Peyer's patch (tissue), 4 donors: ENCODE data around the gene SMO. TPM values are rescaled to one million over a fixed set of nuclear protein-coding genes. Genes with fewer than 3 reads are reported as not detected.
"Not testable (repeated sequence)": the region's sequence is repeated elsewhere in the genome, so short reads cannot be mapped to it uniquely, and the experiment has no call there.

Experiments
- DNase-seq, 3 donors: peaks; one replicate each; pipeline ENCODE4 v3.0.0-alpha.2; 2017 to 2019
- H3K27ac ChIP-seq, 4 donors: fragments of 200-600 bp; sonication (generic); one replicate each; pipeline ENCODE4 v1.5.1; 2016 to 2019
- H3K27me3 ChIP-seq, 2 donors: fragments of 200-600 bp; sonication (generic); one replicate each; pipeline ENCODE4 v1.5.1; 2019
- H3K36me3 ChIP-seq, 3 donors: fragments of 200-600 bp; sonication (generic); one replicate each; pipeline ENCODE4 v1.5.1; 2016 to 2019
- H3K4me1 ChIP-seq, 4 donors: fragments of 200-600 bp; sonication (generic); one replicate each; pipeline ENCODE4 v1.5.1; 2016 to 2019
- H3K4me3 ChIP-seq, 4 donors: fragments of 200-600 bp; sonication (generic); 1 replicate in 3 of 4; 2 replicates in 1 of 4; pipeline ENCODE4 v1.5.1; 2016 to 2019; ENCODE audit warnings: mild to moderate bottlenecking in 1 of 4
- H3K9me3 ChIP-seq, 4 donors: fragments of 200-600 bp; sonication (generic); one replicate each; pipeline ENCODE4 v1.5.1; 2016 to 2019; ENCODE audit warnings: mild to moderate bottlenecking in 1 of 4
- POLR2A ChIP-seq, 2 donors: fragments of 450-650 bp; IDR thresholded peaks; one replicate each; pipeline ENCODE4 v1.5.1; 2017; ENCODE audit warnings: antibody characterized with exemption in 2 of 2, mild to moderate bottlenecking in 2 of 2, moderate library complexity in 2 of 2
- total RNA-seq, 4 donors: library from RNA; depleted of rRNA; stranded (reverse); fragments of >200 nt; gene quantifications; one replicate each; pipeline ENCODE4 v1.1.0, GENCODE V29; 2016
- TF ChIP-seq, protein P1 (sequence below), 6 experiments: fragments of 450-650 bp in 4 of 6; fragments of 200-600 bp in 2 of 6; sonication (generic) in 1 of 6; IDR thresholded peaks; one replicate each; pipeline ENCODE4 v1.5.1; 2017 to 2019; ENCODE audit warnings: antibody characterized with exemption in 6 of 6, mild to moderate bottlenecking in 3 of 6, moderate library complexity in 1 of 6

SMO gene
- total RNA-seq, 4 donors from 2014 or later, result 0.70 to 14.9 (median 2.2) TPM

DNA sequence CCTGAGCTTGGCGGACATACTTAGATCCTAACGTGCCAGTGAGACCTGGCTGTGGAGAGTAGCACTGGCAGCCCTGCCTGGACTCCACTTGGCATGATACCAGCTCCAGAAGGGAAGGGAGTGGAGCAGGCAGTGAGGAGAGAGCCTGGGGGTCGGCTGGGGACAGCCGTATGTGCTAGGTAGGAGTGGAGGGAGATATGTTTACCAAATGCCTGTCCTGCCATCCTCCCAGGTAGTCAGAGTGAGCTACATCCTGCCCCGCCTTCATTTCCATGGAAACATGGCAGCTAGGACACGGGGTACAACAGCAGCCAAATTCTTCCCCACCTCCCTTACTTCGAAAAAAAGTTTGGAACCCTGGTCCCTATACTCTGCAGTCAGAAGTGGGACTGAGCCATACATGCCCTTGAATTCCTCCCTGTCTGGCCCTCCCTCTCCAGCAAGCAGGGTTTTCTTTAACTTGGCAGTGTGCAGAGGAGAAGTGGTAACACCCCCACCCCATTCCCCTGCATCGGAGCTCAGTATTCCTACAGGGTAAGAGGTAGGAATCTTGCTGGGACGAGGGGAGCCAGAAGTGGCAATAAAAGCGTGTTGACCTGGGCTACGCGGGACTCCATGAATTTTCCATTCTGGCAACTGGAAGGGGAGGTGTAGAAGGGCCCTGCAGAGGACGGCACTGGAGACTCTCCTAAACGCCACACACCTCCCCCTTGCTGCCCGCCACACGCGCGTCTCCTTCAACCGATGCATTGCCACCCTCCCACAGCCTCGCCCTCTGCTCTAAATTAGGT is 20.0 kb upstream of the SMO start:
- no peaks in the 10 kb centered on the region for H3K36me3 ChIP-seq
- peak overlapping the region in 1 of 4 donors; percentile 56 for H3K4me3 ChIP-seq
- DNase-seq, result no peak
- H3K27me3 ChIP-seq, result no peaks in the 10 kb centered on the region
- peaks cover 0 to 9% (median 4%) of the 10 kb centered on the region in 4 donors for H3K4me1 ChIP-seq
- peak overlapping the region in 2 of 4 donors; percentile 61 to 80 for H3K27ac ChIP-seq
- H3K9me3 ChIP-seq, result no peaks in the 10 kb centered on the region
- TF ChIP-seq, protein P1, sequence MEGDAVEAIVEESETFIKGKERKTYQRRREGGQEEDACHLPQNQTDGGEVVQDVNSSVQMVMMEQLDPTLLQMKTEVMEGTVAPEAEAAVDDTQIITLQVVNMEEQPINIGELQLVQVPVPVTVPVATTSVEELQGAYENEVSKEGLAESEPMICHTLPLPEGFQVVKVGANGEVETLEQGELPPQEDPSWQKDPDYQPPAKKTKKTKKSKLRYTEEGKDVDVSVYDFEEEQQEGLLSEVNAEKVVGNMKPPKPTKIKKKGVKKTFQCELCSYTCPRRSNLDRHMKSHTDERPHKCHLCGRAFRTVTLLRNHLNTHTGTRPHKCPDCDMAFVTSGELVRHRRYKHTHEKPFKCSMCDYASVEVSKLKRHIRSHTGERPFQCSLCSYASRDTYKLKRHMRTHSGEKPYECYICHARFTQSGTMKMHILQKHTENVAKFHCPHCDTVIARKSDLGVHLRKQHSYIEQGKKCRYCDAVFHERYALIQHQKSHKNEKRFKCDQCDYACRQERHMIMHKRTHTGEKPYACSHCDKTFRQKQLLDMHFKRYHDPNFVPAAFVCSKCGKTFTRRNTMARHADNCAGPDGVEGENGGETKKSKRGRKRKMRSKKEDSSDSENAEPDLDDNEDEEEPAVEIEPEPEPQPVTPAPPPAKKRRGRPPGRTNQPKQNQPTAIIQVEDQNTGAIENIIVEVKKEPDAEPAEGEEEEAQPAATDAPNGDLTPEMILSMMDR (IDR thresholded peaks at IDR 0.05), result no peak
- no peak for TF ChIP-seq POLR2A (IDR thresholded peaks at IDR 0.05)

DNA sequence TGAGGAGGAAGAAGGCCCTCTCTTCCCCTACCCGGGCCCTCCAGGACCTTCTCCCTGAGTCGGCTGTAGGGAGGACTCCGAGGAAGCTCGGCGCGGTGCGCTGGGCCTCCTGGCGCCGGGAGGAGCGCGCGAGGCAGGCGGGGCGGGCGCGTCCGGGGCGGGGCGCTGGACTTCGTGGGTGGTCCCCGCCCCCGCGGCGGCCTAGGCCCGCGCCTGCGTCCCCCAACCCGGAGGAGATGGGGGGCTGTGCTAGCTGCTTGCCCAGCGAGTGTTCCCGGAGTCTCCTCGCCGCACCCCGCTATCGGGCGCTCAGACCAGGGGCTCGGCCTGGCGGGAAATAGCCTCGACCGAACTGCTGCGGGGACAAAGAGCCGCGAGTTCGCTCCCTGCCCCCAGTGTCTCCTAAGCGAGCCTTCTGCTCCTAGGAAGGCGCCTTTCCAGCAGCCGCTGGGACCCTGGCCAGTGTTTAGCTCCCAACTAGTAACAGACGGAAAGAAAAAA is 19.2 kb upstream of the SMO start:
- TF ChIP-seq POLR2A (IDR thresholded peaks at IDR 0.05), result no peak
- TF ChIP-seq, protein P1 (IDR thresholded peaks at IDR 0.05), result no peak
- no peaks in the 10 kb centered on the region for H3K36me3 ChIP-seq
- peaks cover 0 to 9% (median 4%) of the 10 kb centered on the region in 4 donors for H3K4me1 ChIP-seq
- peak overlapping the region; percentile 44 to 56 (median 54) for H3K4me3 ChIP-seq
- peak overlapping the region; percentile 50 to 80 (median 60) for H3K27ac ChIP-seq
- H3K27me3 ChIP-seq, result no peaks in the 10 kb centered on the region
- DNase-seq, result peak; percentile 58 to 68 (median 61)
- no peaks in the 10 kb centered on the region for H3K9me3 ChIP-seq

DNA sequence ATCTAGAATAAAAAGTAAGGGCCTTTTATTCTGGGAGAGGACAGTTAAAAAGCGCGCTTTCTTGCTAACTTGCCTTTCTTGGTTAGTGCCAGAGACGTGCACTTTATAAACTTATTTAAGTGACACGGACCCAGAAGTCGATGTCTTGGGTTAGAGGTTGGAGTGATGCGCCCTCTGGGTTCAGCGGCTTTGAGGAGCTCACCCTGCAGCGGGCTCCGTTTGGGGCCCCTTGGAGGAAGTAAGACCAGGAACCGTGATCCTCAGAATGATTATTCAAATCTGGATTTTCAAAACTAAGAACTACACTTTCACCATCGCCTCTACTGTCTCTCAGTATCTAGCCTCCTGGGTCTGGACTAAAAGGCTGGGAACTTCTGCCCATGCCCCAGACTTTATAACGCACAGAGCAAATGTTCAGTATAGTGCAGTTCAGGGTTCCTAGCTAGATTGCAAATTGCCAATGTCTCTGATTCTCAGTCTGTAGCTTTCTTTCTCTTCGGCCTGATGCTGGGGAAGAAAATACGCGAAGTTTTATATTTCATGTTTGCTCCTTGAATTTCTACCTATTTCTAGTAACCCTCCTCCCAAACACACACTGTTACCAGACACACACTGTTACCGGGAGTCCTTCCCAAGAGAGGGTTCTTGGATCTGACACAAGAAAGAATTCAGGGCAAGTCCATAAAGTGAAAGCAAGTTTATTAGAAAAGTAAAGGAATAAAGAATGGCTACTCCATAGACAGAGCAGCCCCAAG is 18.6 kb upstream of the SMO start:
- H3K27me3 ChIP-seq, result no peaks in the 10 kb centered on the region
- H3K4me3 ChIP-seq, result peak overlapping the region; percentile 44 to 56 (median 54)
- peak in 2 of 3 donors; percentile 59 to 70 for DNase-seq
- TF ChIP-seq, protein P1 (IDR thresholded peaks at IDR 0.05), result no peak
- TF ChIP-seq POLR2A (IDR thresholded peaks at IDR 0.05), result no peak
- H3K4me1 ChIP-seq, result peaks cover 0 to 9% (median 4%) of the 10 kb centered on the region in 4 donors
- H3K9me3 ChIP-seq, result no peaks in the 10 kb centered on the region
- H3K36me3 ChIP-seq, result no peaks in the 10 kb centered on the region
- peak overlapping the region; percentile 50 to 80 (median 60) for H3K27ac ChIP-seq

DNA sequence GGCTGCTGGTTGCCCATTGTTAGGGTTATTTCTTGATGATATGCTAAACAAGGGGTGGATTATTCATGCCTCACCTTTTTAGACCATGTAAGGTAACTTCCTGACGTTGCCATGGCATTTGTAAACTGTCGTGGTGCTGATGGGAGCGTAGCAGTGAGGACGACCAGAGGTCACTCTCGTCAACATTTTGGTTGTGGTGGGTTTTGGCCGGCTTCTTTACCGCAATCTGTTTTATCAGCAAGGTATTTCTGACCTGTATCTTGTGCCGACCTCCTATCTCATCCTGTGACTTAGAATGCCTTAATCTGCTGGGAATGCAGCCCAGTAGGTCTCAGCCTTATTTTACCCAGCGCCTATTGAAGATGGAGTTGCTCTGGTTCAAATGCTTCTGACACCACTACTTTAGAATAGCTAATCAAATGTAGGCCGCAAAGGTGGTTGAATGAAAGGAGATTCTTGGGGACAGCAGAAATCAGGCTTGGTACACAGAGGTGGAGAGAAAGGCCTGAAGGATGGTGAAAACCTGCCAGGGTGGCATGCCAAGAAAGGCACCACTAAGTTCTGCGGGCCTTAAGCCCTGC is 17.9 kb upstream of the SMO start:
- H3K27ac ChIP-seq, result peak overlapping the region in 1 of 4 donors; percentile 80
- TF ChIP-seq POLR2A (IDR thresholded peaks at IDR 0.05), result no peak
- TF ChIP-seq, protein P1 (IDR thresholded peaks at IDR 0.05), result no peak

DNA sequence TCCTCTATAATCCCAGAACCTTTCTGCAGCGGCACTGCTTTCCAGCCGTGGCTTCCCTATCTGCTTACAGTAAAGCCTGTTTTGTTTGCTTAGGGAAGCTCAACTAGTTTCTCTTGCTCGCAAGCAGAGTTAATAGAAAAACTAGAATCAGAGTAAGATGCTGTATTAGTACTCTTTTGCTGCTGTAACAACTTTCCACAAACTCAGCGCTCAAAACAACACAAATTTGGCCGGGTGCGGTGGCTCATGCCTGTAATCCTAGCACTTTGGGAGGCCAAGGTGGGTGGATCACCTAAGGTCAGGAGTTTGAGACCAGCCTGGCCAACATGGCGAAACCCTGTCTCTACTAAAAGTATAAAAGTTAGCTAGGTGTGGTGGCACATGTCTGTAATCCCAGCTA is 14.6 kb upstream of the SMO start:
- H3K27ac ChIP-seq, H3K36me3 ChIP-seq, H3K27me3 ChIP-seq, H3K4me3 ChIP-seq, H3K4me1 ChIP-seq, H3K9me3 ChIP-seq, DNase-seq: not testable (repeated sequence)

More for the DNA sequence above, 17.9 kb upstream of the SMO start:
- no peak overlapping the region for H3K4me3 ChIP-seq
- peaks cover 0 to 9% (median 4%) of the 10 kb centered on the region in 4 donors for H3K4me1 ChIP-seq
- no peaks in the 10 kb centered on the region for H3K9me3 ChIP-seq
- H3K27me3 ChIP-seq, result no peaks in the 10 kb centered on the region
- H3K36me3 ChIP-seq, result no peaks in the 10 kb centered on the region
- DNase-seq, result no peak
